MM.1S (cell line): ENCODE results near the gene TMEM178B.

Source experiments
- CTCF ChIP-seq: fragments of 300-600 bp; sonication (generic); IDR thresholded peaks from 2 replicates; pipeline ENCODE4 v1.5.1; 2016; ENCODE audit warnings: antibody characterized with exemption, low read length, mixed read lengths
- EZH2 ChIP-seq: fragments of 300-600 bp; sonication (generic); optimal IDR thresholded peaks from 2 replicates; pipeline ENCODE3; 2017; ENCODE audit warnings: low read depth, mild to moderate bottlenecking, antibody characterized with exemption, low read length, mixed read lengths
- EZH2phosphoT487 ChIP-seq: fragments of 300-600 bp; sonication (generic); IDR thresholded peaks from 2 replicates; pipeline ENCODE4 v1.6.1; 2018; ENCODE audit warnings: antibody characterized with exemption, low read length

GRCh38 chr7:141397236-141398163, 323.6 kb downstream of the TMEM178B start:
- TF ChIP-seq CTCF, result no peak
- TF ChIP-seq EZH2, result no peak
- no peak for TF ChIP-seq EZH2phosphoT487
